Measurements from ENCODE around the gene RAPGEF6. TPM values are rescaled to one million over a fixed set of nuclear protein-coding genes. Genes with fewer than 3 reads are reported as not detected.

The RAPGEF6 gene
- total and polyA plus RNA-seq, 4 donors = 3.9 to 73.1 (median 10.8) TPM

GRCh38 chr5:131610198-131611063 lies 24.6 kb downstream of the RAPGEF6 start:
- H3K27ac ChIP-seq (ENCODE audit: low read depth in 1 of 2, low read length in 1 of 2) = no peak overlapping the region
- no peaks in the 10 kb centered on the region for H3K9me3 ChIP-seq (ENCODE audit: control insufficient read depth in 4 of 4, insufficient read depth in 3 of 4, low read length in 3 of 4)
- TF ChIP-seq CTCF (IDR thresholded peaks at IDR 0.05; ENCODE audit: control extremely low read depth, extremely low read depth) = no peak
- 76 to 93% methylated on average over 6 of the region's 6 CpGs for WGBS, 2 donors
- H3K4me3 ChIP-seq = no peak overlapping the region
- no peaks in the 10 kb centered on the region for H3K27me3 ChIP-seq (ENCODE audit: control insufficient read depth in 3 of 3, insufficient read depth in 3 of 3, low read length in 2 of 3)
- no peak for ATAC-seq (ENCODE audit: insufficient read depth, low FRiP score)
- no peak overlapping the region for H3K9ac ChIP-seq (ENCODE audit: insufficient read depth in 1 of 2, low read length in 2 of 2)
- peaks cover 0 to 3% (median 0%) of the 10 kb centered on the region in 4 donors for H3K36me3 ChIP-seq (ENCODE audit: control insufficient read depth in 4 of 4, insufficient read depth in 4 of 4, low read length in 4 of 4)
- peak in 1 of 3 donors; percentile 17 for DNase-seq
- peaks cover 4 to 43% (median 13%) of the 10 kb centered on the region in 5 donors for H3K4me1 ChIP-seq (ENCODE audit: control insufficient read depth in 5 of 5, insufficient read depth in 5 of 5, low read length in 5 of 5)

DNA sequence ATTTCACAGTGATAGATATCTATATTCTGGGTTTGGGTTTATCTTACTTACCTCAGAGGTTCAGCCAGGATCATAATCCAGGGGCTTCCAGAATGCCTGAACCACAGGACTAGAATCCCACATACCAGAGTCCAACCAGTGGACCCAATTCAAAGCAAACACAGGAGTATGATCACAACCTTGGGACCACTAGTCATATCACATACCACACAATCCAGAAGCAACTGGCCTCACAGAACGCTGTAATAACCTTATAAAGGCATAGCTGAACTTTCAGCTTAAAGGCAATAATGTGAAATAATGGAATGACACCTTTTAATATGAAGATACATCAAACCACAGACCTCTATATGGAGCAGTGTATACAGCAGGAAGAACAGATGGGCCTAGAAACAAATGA lies 25.3 kb downstream of the RAPGEF6 start:
- Histone ChIP-seq H3K4me3 (no peak overlapping the region), H3K4me1 (ENCODE audit: control insufficient read depth in 5 of 5, insufficient read depth in 5 of 5, low read length in 5 of 5) (peaks cover 4 to 36% (median 13%) of the 10 kb centered on the region in 5 donors), H3K9ac (ENCODE audit: insufficient read depth in 1 of 2, low read length in 2 of 2) (no peak overlapping the region), H3K27ac (ENCODE audit: low read depth in 1 of 2, low read length in 1 of 2) (no peak overlapping the region), H3K27me3 (ENCODE audit: control insufficient read depth in 3 of 3, insufficient read depth in 3 of 3, low read length in 2 of 3) (no peaks in the 10 kb centered on the region), H3K9me3 (ENCODE audit: control insufficient read depth in 4 of 4, insufficient read depth in 3 of 4, low read length in 3 of 4) (no peaks in the 10 kb centered on the region), H3K36me3 (ENCODE audit: control insufficient read depth in 4 of 4, insufficient read depth in 4 of 4, low read length in 4 of 4) (peaks cover 0 to 3% (median 0%) of the 10 kb centered on the region in 4 donors)
- DNase-seq = no peak
- no peak for TF ChIP-seq CTCF (IDR thresholded peaks at IDR 0.05; ENCODE audit: control extremely low read depth, extremely low read depth)
- no peak for ATAC-seq (ENCODE audit: insufficient read depth, low FRiP score)
- WGBS, 2 donors = 92% methylated on average over 1 of the region's 1 CpG

GRCh38 chr5:131608597-131608996 lies 26.4 kb downstream of the RAPGEF6 start:
- DNase-seq (no peak), ATAC-seq (ENCODE audit: insufficient read depth, low FRiP score) (no peak)
- peaks cover 0 to 3% (median 0%) of the 10 kb centered on the region in 4 donors for H3K36me3 ChIP-seq (ENCODE audit: control insufficient read depth in 4 of 4, insufficient read depth in 4 of 4, low read length in 4 of 4)
- no peaks in the 10 kb centered on the region for H3K9me3 ChIP-seq (ENCODE audit: control insufficient read depth in 4 of 4, insufficient read depth in 3 of 4, low read length in 3 of 4)
- H3K4me1 ChIP-seq (ENCODE audit: control insufficient read depth in 5 of 5, insufficient read depth in 5 of 5, low read length in 5 of 5) = peaks cover 4 to 32% (median 13%) of the 10 kb centered on the region in 5 donors
- H3K27me3 ChIP-seq (ENCODE audit: control insufficient read depth in 3 of 3, insufficient read depth in 3 of 3, low read length in 2 of 3) = no peaks in the 10 kb centered on the region
- H3K4me3 ChIP-seq = no peak overlapping the region
- H3K27ac ChIP-seq (ENCODE audit: low read depth in 1 of 2, low read length in 1 of 2) = no peak overlapping the region
- WGBS, 2 donors = 77 to 78% methylated on average over 5 of the region's 5 CpGs
- no peak overlapping the region for H3K9ac ChIP-seq (ENCODE audit: insufficient read depth in 1 of 2, low read length in 2 of 2)
- TF ChIP-seq CTCF (IDR thresholded peaks at IDR 0.05; ENCODE audit: control extremely low read depth, extremely low read depth) = no peak
